Muscle of leg (tissue), 11 donors: ENCODE measurements around the gene NCOR2. TPM values are rescaled to one million over a fixed set of nuclear protein-coding genes. Genes with fewer than 3 reads are reported as not detected.

Experiments
- DNase-seq: peaks from one replicate; pipeline ENCODE4 v3.0.0; 2013
- H3K27ac ChIP-seq: one replicate; pipeline ENCODE4 v1.5.1; 2013; ENCODE audit warnings: mild to moderate bottlenecking, low read length, control low read depth
- H3K27me3 ChIP-seq: one replicate; pipeline ENCODE4 v1.6.1; 2013; ENCODE audit warnings: low read length; ENCODE audit not compliant: control insufficient read depth, insufficient read depth
- H3K36me3 ChIP-seq: one replicate; pipeline ENCODE4 v1.6.1; 2013; ENCODE audit warnings: low read length; ENCODE audit not compliant: control insufficient read depth, insufficient read depth
- H3K4me1 ChIP-seq: one replicate; pipeline ENCODE4 v1.6.1; 2013; ENCODE audit warnings: low read length; ENCODE audit not compliant: control insufficient read depth, insufficient read depth
- H3K4me3 ChIP-seq: one replicate; pipeline ENCODE4 v1.5.1; 2013; ENCODE audit warnings: low read length, control low read depth
- H3K9me3 ChIP-seq: replicated peaks from 2 replicates; pipeline ENCODE4 v1.6.1; 2013; ENCODE audit warnings: low read depth, low read length; ENCODE audit not compliant: control insufficient read depth
- WGBS: methylation state at CpG from one replicate; pipeline ENCODE4 v1.1.5; 2013; ENCODE audit warnings: missing lambda C conversion rate; ENCODE audit not compliant: insufficient coverage; 5-methylcytosine and 5-hydroxymethylcytosine counted together
- polyA plus RNA-seq, 8 donors: library from polyadenylated mRNA; unstranded; fragments of 120-200 nt; gene quantifications; one replicate each; pipeline versions ENCODE4 v1.2.1 to v1.2.3, GENCODE V29; 2013; ENCODE audit warnings: inconsistent platforms in 1 of 8, low replicate concordance in 1 of 8; ENCODE audit not compliant: insufficient read length in 8 of 8, insufficient read depth in 1 of 8
- total RNA-seq: library from RNA; stranded (reverse); fragments of 120-200 nt; gene quantifications from one replicate; pipeline ENCODE4 v1.2.4, GENCODE V29; 2013

Gene NCOR2
- total and polyA plus RNA-seq, 9 donors, result 48.1 to 137 (median 115) TPM

GRCh38 chr12:124534776-124535740 lies 32.4 kb downstream of the NCOR2 start:
- Histone ChIP-seq H3K4me1 (peaks cover 60% of the 10 kb centered on the region), H3K27me3 (no peaks in the 10 kb centered on the region), H3K9me3 (no peaks in the 10 kb centered on the region), H3K27ac (no peak overlapping the region), H3K36me3 (peaks cover 15% of the 10 kb centered on the region), H3K4me3 (no peak overlapping the region)
- DNase-seq, result no peak
- WGBS, result 70% methylated on average over 23 of the region's 24 CpGs

GRCh38 chr12:124533456-124533855 lies 34.0 kb downstream of the NCOR2 start:
- WGBS, result 85% methylated on average over 13 of the region's 13 CpGs
- Histone ChIP-seq H3K36me3 (peaks cover 15% of the 10 kb centered on the region), H3K4me3 (no peak overlapping the region), H3K4me1 (peaks cover 50% of the 10 kb centered on the region), H3K27me3 (no peaks in the 10 kb centered on the region), H3K9me3 (peaks cover 4% of the 10 kb centered on the region), H3K27ac (no peak overlapping the region)
- DNase-seq, result no peak

- H3K36me3 ChIP-seq, result peaks cover 15% of the 10 kb centered on the region
- H3K27me3 ChIP-seq, result no peaks in the 10 kb centered on the region
- peaks cover 4% of the 10 kb centered on the region for H3K9me3 ChIP-seq
- no peak overlapping the region for H3K4me3 ChIP-seq
- DNase-seq, result no peak
- peaks cover 50% of the 10 kb centered on the region for H3K4me1 ChIP-seq
- H3K27ac ChIP-seq, result no peak overlapping the region
- 28% methylated on average over 5 of the region's 5 CpGs for WGBS
Measured at GRCh38 chr12:124532967-124533366, 34.4 kb downstream of the NCOR2 start.

- no peak overlapping the region for H3K27ac ChIP-seq
- DNase-seq, result no peak
- 18% methylated on average over 6 of the region's 14 CpGs for WGBS
- peaks cover 4% of the 10 kb centered on the region for H3K9me3 ChIP-seq
- H3K4me1 ChIP-seq, result peaks cover 50% of the 10 kb centered on the region
- peaks cover 15% of the 10 kb centered on the region for H3K36me3 ChIP-seq
- no peaks in the 10 kb centered on the region for H3K27me3 ChIP-seq
- no peak overlapping the region for H3K4me3 ChIP-seq
Measured at GRCh38 chr12:124532331-124532750, 35.1 kb downstream of the NCOR2 start.

GRCh38 chr12:124531906-124532305 lies 35.5 kb downstream of the NCOR2 start:
- no peak overlapping the region for H3K4me3 ChIP-seq
- WGBS, result 97% methylated on average over 7 of the region's 11 CpGs
- H3K27me3 ChIP-seq, result no peaks in the 10 kb centered on the region
- H3K36me3 ChIP-seq, result peaks cover 17% of the 10 kb centered on the region
- peaks cover 49% of the 10 kb centered on the region for H3K4me1 ChIP-seq
- DNase-seq, result no peak
- H3K9me3 ChIP-seq, result peaks cover 4% of the 10 kb centered on the region
- no peak overlapping the region for H3K27ac ChIP-seq

- WGBS, result 55% methylated on average over 3 of the region's 14 CpGs
- H3K36me3 ChIP-seq, result peaks cover 17% of the 10 kb centered on the region
- H3K9me3 ChIP-seq, result peaks cover 4% of the 10 kb centered on the region
- no peak overlapping the region for H3K4me3 ChIP-seq
- no peak overlapping the region for H3K27ac ChIP-seq
- DNase-seq, result no peak
- no peaks in the 10 kb centered on the region for H3K27me3 ChIP-seq
- H3K4me1 ChIP-seq, result peaks cover 50% of the 10 kb centered on the region
Measured at GRCh38 chr12:124531281-124531745, 36.1 kb downstream of the NCOR2 start.

GRCh38 chr12:124530637-124531263 lies 36.7 kb downstream of the NCOR2 start:
- DNase-seq, result no peak
- Histone ChIP-seq H3K4me3 (no peak overlapping the region), H3K9me3 (peaks cover 4% of the 10 kb centered on the region), H3K4me1 (peaks cover 55% of the 10 kb centered on the region), H3K27me3 (no peaks in the 10 kb centered on the region), H3K27ac (no peak overlapping the region), H3K36me3 (peaks cover 17% of the 10 kb centered on the region)
- 73% methylated on average over 5 of the region's 9 CpGs for WGBS

GRCh38 chr12:124529565-124530276 lies 37.7 kb downstream of the NCOR2 start:
- Histone ChIP-seq H3K4me3 (no peak overlapping the region), H3K27ac (peak overlapping the region; percentile 71), H3K27me3 (no peaks in the 10 kb centered on the region), H3K36me3 (peaks cover 15% of the 10 kb centered on the region), H3K4me1 (peaks cover 66% of the 10 kb centered on the region), H3K9me3 (peaks cover 4% of the 10 kb centered on the region)
- WGBS, result 79% methylated on average over 3 of the region's 6 CpGs
- peak; percentile 69 for DNase-seq

- Histone ChIP-seq H3K4me3 (no peak overlapping the region), H3K27ac (peak overlapping the region; percentile 56), H3K9me3 (peaks cover 4% of the 10 kb centered on the region), H3K36me3 (peaks cover 7% of the 10 kb centered on the region), H3K27me3 (no peaks in the 10 kb centered on the region), H3K4me1 (peaks cover 81% of the 10 kb centered on the region)
- 61% methylated on average over 14 of the region's 20 CpGs for WGBS
- no peak for DNase-seq
Measured at GRCh38 chr12:124527861-124528561, 39.4 kb downstream of the NCOR2 start.
